Neural progenitor cell (in vitro differentiated cells): ENCODE data around the gene RIOK1. TPM values are rescaled to one million over a fixed set of nuclear protein-coding genes. Genes with fewer than 3 reads are reported as not detected.

Source experiments
- DNase-seq: peaks from one replicate; pipeline ENCODE4 v3.0.0-alpha.2; 2016; ENCODE audit warnings: low spot score
- H2AFZ ChIP-seq: fragments of 200-600 bp; sonication (generic); replicated peaks from 2 replicates; pipeline ENCODE4 v1.6.1; 2016; ENCODE audit warnings: antibody characterized with exemption
- H3F3A ChIP-seq: fragments of 200-600 bp; sonication (generic); 2 replicates; pipeline ENCODE4 v1.6.1; 2016; ENCODE audit warnings: antibody characterized with exemption, low read depth
- H3K27ac ChIP-seq: fragments of 200-600 bp; sonication (generic); 2 replicates; pipeline ENCODE4 v1.5.1; 2016; ENCODE audit warnings: mild to moderate bottlenecking
- H3K27me3 ChIP-seq: fragments of 200-600 bp; sonication (generic); 2 replicates; pipeline ENCODE4 v1.6.1; 2016; ENCODE audit warnings: mild to moderate bottlenecking, moderate library complexity
- H3K36me3 ChIP-seq: fragments of 200-600 bp; sonication (generic); 2 replicates; pipeline ENCODE4 v1.5.1; 2016
- H3K4me1 ChIP-seq: fragments of 200-600 bp; sonication (generic); 2 replicates; pipeline ENCODE4 v1.6.1; 2016; ENCODE audit warnings: mixed run types
- H3K4me2 ChIP-seq: fragments of 200-600 bp; sonication (generic); 2 replicates; pipeline ENCODE4 v1.6.1; 2016
- H3K4me3 ChIP-seq: fragments of 200-600 bp; sonication (generic); 2 replicates; pipeline ENCODE4 v1.5.1; 2016
- H3K79me2 ChIP-seq: fragments of 200-600 bp; sonication (generic); 2 replicates; pipeline ENCODE4 v1.6.1; 2016; ENCODE audit warnings: low read depth
- H3K9ac ChIP-seq: fragments of 200-600 bp; sonication (generic); 2 replicates; pipeline ENCODE4 v1.6.1; 2016
- H3K9me3 ChIP-seq: fragments of 200-600 bp; sonication (generic); 2 replicates; pipeline ENCODE4 v1.5.1; 2016; ENCODE audit warnings: low read depth
- H4K20me1 ChIP-seq: fragments of 200-600 bp; sonication (generic); 2 replicates; pipeline ENCODE4 v1.6.1; 2016; ENCODE audit warnings: low read depth
- H3K27ac Mint-ChIP-seq: 3 replicates; pipeline ENCODE4 v1.8.0; 2021; ENCODE audit warnings: mixed read lengths
- H3K27me3 Mint-ChIP-seq: 2 replicates; pipeline ENCODE4 v1.8.0; 2022; ENCODE audit warnings: low read depth, mild to moderate bottlenecking, inconsistent platforms, moderate library complexity, mixed read lengths; ENCODE audit not compliant: insufficient read depth
- H3K36me3 Mint-ChIP-seq: 3 replicates; pipeline ENCODE4 v1.8.0; 2021; ENCODE audit warnings: mixed read lengths
- H3K4me1 Mint-ChIP-seq: 3 replicates; pipeline ENCODE4 v1.8.0; 2021; ENCODE audit warnings: mixed read lengths
- H3K4me3 Mint-ChIP-seq: 3 replicates; pipeline ENCODE4 v1.8.0; 2021; ENCODE audit warnings: mild to moderate bottlenecking, moderate library complexity, mixed read lengths
- H3K9me3 Mint-ChIP-seq: 3 replicates; pipeline ENCODE4 v1.8.0; 2020; ENCODE audit warnings: mixed read lengths
- EZH2 ChIP-seq: fragments of 200-600 bp; sonication (generic); IDR thresholded peaks from 2 replicates; pipeline ENCODE4 v1.6.1; 2017; ENCODE audit warnings: antibody characterized with exemption, mild to moderate bottlenecking, moderate library complexity
- EZH2phosphoT487 ChIP-seq: fragments of 200-600 bp; sonication (generic); IDR thresholded peaks from 2 replicates; pipeline ENCODE4 v1.6.1; 2017; ENCODE audit warnings: antibody characterized with exemption
- total RNA-seq: library from RNA; depleted of rRNA; stranded (reverse); fragments of >200 nt; gene quantifications from 2 replicates; pipeline ENCODE4 v1.2.3, GENCODE V29; 2015; ENCODE audit warnings: low replicate concordance
- TF ChIP-seq, protein P1 (sequence below): fragments of 200-600 bp; sonication (generic); IDR thresholded peaks from 2 replicates; pipeline ENCODE4 v1.5.1; 2017; ENCODE audit warnings: antibody characterized with exemption, mild to moderate bottlenecking

Gene RIOK1
- total RNA-seq, 1 donor from 2014 or later: 21.5 TPM

DNA sequence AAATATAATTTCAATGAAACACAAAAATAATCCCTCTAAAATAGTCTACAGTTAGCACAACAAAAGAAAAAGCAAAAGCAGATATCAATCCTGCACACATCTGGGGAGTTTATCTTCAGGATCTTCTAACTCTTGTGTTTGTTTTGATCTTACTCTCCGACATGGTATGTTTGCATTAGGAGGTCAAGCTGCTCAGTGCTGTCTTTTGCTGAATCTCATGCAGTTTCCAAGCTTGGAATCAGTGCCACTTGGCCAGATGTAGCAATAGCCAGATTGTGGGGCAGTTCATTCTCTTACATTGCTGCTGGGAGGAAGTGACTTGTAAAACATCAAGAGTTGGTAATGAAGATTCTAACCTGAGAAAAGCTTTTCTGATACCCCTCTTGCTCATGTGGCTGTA is 29.5 kb downstream of the RIOK1 start:
- Histone ChIP-seq H2AFZ (no peak overlapping the region), H4K20me1 (no peaks in the 10 kb centered on the region), H3K4me1 (peaks cover 6% of the 10 kb centered on the region), H3K9ac (no peak overlapping the region), H3K27ac (no peak overlapping the region), H3K4me3 (no peak overlapping the region), H3K27me3 (no peaks in the 10 kb centered on the region), H3K4me2 (no peak overlapping the region), H3K79me2 (no peaks in the 10 kb centered on the region), H3K36me3 (peaks cover 4% of the 10 kb centered on the region), H3K9me3 (no peaks in the 10 kb centered on the region), H3F3A (no peaks in the 10 kb centered on the region)
- Mint-ChIP-seq H3K4me3 (no peak overlapping the region), H3K9me3 (no peaks in the 10 kb centered on the region), H3K36me3 (peaks cover 21% of the 10 kb centered on the region), H3K4me1 (no peaks in the 10 kb centered on the region), H3K27me3 (no peaks in the 10 kb centered on the region), H3K27ac (no peak overlapping the region)
- no peak for DNase-seq
- TF ChIP-seq EZH2: no peak
- TF ChIP-seq, protein P1, sequence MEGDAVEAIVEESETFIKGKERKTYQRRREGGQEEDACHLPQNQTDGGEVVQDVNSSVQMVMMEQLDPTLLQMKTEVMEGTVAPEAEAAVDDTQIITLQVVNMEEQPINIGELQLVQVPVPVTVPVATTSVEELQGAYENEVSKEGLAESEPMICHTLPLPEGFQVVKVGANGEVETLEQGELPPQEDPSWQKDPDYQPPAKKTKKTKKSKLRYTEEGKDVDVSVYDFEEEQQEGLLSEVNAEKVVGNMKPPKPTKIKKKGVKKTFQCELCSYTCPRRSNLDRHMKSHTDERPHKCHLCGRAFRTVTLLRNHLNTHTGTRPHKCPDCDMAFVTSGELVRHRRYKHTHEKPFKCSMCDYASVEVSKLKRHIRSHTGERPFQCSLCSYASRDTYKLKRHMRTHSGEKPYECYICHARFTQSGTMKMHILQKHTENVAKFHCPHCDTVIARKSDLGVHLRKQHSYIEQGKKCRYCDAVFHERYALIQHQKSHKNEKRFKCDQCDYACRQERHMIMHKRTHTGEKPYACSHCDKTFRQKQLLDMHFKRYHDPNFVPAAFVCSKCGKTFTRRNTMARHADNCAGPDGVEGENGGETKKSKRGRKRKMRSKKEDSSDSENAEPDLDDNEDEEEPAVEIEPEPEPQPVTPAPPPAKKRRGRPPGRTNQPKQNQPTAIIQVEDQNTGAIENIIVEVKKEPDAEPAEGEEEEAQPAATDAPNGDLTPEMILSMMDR: no peak
- TF ChIP-seq EZH2phosphoT487: no peak

DNA sequence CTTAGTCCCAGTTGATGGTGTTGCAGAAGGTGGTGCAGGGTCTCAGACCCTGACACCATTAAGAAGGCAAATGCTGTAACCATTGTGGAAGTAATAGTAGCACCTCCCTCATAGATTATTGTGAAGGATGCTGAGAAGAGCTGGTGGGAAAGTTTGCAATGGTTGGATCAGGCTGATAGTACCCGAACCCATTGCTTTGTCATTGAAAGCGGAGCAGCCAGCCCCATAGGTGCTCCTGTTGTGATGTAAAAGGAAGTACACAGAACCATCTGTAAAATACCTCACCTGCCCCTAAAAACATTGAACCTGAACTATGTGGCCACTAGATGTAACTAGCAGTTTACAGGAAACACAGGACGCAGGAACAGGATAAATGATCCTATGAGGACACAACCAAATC is 31.5 kb downstream of the RIOK1 start:
- Mint-ChIP-seq H3K9me3 (no peaks in the 10 kb centered on the region), H3K4me3 (no peak overlapping the region), H3K4me1 (no peaks in the 10 kb centered on the region), H3K27ac (no peak overlapping the region), H3K27me3 (no peaks in the 10 kb centered on the region), H3K36me3 (peaks cover 11% of the 10 kb centered on the region)
- no peaks in the 10 kb centered on the region for H3K27me3 ChIP-seq
- peaks cover 4% of the 10 kb centered on the region for H3K36me3 ChIP-seq
- no peaks in the 10 kb centered on the region for H4K20me1 ChIP-seq
- H3K4me1 ChIP-seq: no peaks in the 10 kb centered on the region
- no peak overlapping the region for H3K27ac ChIP-seq
- H3K79me2 ChIP-seq: no peaks in the 10 kb centered on the region
- DNase-seq: no peak
- TF ChIP-seq, protein P1: no peak
- TF ChIP-seq EZH2: no peak
- no peaks in the 10 kb centered on the region for H3K9me3 ChIP-seq
- no peak overlapping the region for H2AFZ ChIP-seq
- no peak overlapping the region for H3K9ac ChIP-seq
- no peaks in the 10 kb centered on the region for H3F3A ChIP-seq
- H3K4me3 ChIP-seq: no peak overlapping the region
- H3K4me2 ChIP-seq: no peak overlapping the region

DNA sequence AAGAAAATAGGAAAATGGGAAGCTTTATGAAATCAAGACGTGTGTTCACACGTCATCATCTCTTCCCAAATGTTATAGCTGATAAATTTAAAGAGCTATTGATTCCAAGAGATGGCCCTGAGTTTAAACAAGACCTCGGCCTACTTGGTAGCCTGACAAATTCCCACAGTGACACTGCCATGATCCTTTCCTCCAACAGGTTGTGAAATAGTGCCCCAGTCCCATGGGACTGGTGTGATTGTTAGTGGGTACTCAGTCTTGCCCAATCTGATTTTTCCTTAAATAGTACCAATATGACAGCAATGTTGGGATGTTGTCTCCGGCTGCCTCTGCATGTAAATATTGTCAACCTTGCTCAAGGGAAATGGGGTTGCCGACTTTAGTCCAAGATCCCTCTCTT is 34.5 kb downstream of the RIOK1 start:
- Histone ChIP-seq H4K20me1 (no peaks in the 10 kb centered on the region), H3K4me1 (no peaks in the 10 kb centered on the region), H3F3A (no peaks in the 10 kb centered on the region), H3K4me2 (no peak overlapping the region), H3K9ac (no peak overlapping the region), H3K27me3 (no peaks in the 10 kb centered on the region), H3K36me3 (no peaks in the 10 kb centered on the region), H3K79me2 (no peaks in the 10 kb centered on the region), H3K4me3 (no peak overlapping the region), H3K9me3 (no peaks in the 10 kb centered on the region), H2AFZ (no peak overlapping the region), H3K27ac (no peak overlapping the region)
- H3K27me3 Mint-ChIP-seq: no peaks in the 10 kb centered on the region
- TF ChIP-seq EZH2 (no peak), EZH2phosphoT487 (no peak)
- TF ChIP-seq, protein P1: no peak
- H3K4me1 Mint-ChIP-seq: no peaks in the 10 kb centered on the region
- no peak for DNase-seq
- no peak overlapping the region for H3K4me3 Mint-ChIP-seq
- peaks cover 3% of the 10 kb centered on the region for H3K9me3 Mint-ChIP-seq
- H3K27ac Mint-ChIP-seq: no peak overlapping the region
- H3K36me3 Mint-ChIP-seq: no peaks in the 10 kb centered on the region
